K562 (cell line): ENCODE data around the gene ALDH16A1. TPM values are rescaled to one million over a fixed set of nuclear protein-coding genes. Genes with fewer than 3 reads are reported as not detected.

ENCODE experiments used
- BMI1 ChIP-seq: fragments of 150-350 bp; IDR thresholded peaks from 2 replicates; pipeline ENCODE4 v1.6.1; 2014; ENCODE audit warnings: low read length
- CXXC5 ChIP-seq: fragments of 250-450 bp; sonication (Bioruptor Pico); IDR thresholded peaks from 2 replicates; pipeline ENCODE4 v1.8.0; 2022; ENCODE audit warnings: inconsistent platforms, mild to moderate bottlenecking, moderate library complexity
- FOXA1 ChIP-seq: fragments of 450-650 bp; IDR thresholded peaks from 2 replicates; pipeline ENCODE4 v1.6.1; 2016; ENCODE audit warnings: mild to moderate bottlenecking, borderline replicate concordance
- JUN ChIP-seq, 2 experiments: sonication (generic) in 1 of 2; formaldehyde crosslinking in 1 of 2; IDR thresholded peaks; 2 replicates each; pipeline versions ENCODE4 v1.6.1 to v1.8.0; 2012 to 2022; ENCODE audit warnings: borderline replicate concordance in 2 of 2, mild to moderate bottlenecking in 2 of 2, improper control_type of control experiment in 1 of 2, low read depth in 1 of 2, low read length in 1 of 2, missing genetic modification reagents in 1 of 2
- MTA2 ChIP-seq: fragments of 450-650 bp; IDR thresholded peaks from 2 replicates; pipeline ENCODE4 v1.6.1; 2016; ENCODE audit warnings: low read depth
- NRF1 ChIP-seq, 2 experiments: fragments of 450-650 bp; IDR thresholded peaks in 1 of 2; conservative IDR thresholded peaks in 1 of 2; 2 replicates each; pipeline ENCODE4 v1.6.1; 2014; ENCODE audit warnings: mild to moderate bottlenecking in 2 of 2
- PTRF ChIP-seq: fragments of 450-650 bp; IDR thresholded peaks from 2 replicates; pipeline ENCODE4 v1.6.1; 2016; ENCODE audit warnings: mild to moderate bottlenecking, missing genetic modification characterization, missing compliant biosample characterization
- RBFOX2 ChIP-seq: fragments of 200-400 bp; formaldehyde crosslinking; IDR thresholded peaks from 2 replicates; pipeline ENCODE4 v1.6.1; 2017; ENCODE audit warnings: low read depth, mild to moderate bottlenecking, low read length, moderate library complexity
- RCOR1 ChIP-seq, 2 experiments: IDR thresholded peaks; 2 replicates each; pipeline ENCODE4 v1.6.1; 2012; ENCODE audit warnings: low read depth in 2 of 2, low read length in 2 of 2, borderline replicate concordance in 1 of 2, improper control_type of control experiment in 1 of 2
- SP2 ChIP-seq: IDR thresholded peaks from 2 replicates; pipeline ENCODE4 v1.6.1; 2011; ENCODE audit warnings: mild to moderate bottlenecking, low read depth, low read length, moderate library complexity; ENCODE audit not compliant: poor library complexity, severe bottlenecking; ENCODE audit errors: extremely low read depth
- SRSF1 ChIP-seq: fragments of 200-400 bp; formaldehyde crosslinking; IDR thresholded peaks from 2 replicates; pipeline ENCODE4 v1.6.1; 2017; ENCODE audit warnings: mild to moderate bottlenecking, low read depth, low read length, moderate library complexity
- TEAD1 ChIP-seq, 2 experiments: fragments of 450-650 bp in 1 of 2; sonication (generic) in 1 of 2; formaldehyde crosslinking; IDR thresholded peaks; 2 replicates each; pipeline versions ENCODE4 v1.4.0 to v1.8.0; 2020 to 2022; ENCODE audit warnings: mild to moderate bottlenecking in 2 of 2, missing genetic modification reagents in 1 of 2
- ZKSCAN1 ChIP-seq: fragments of 150-350 bp; IDR thresholded peaks from 2 replicates; pipeline ENCODE4 v1.6.1; 2016; ENCODE audit warnings: low read depth, low read length
- ZNF668 ChIP-seq: fragments of 250-450 bp; sonication (Bioruptor Pico); IDR thresholded peaks from 2 replicates; pipeline ENCODE4 v1.8.0; 2022; ENCODE audit warnings: mild to moderate bottlenecking, inconsistent platforms
- polyA plus RNA-seq, 8 experiments: library from polyadenylated mRNA; depleted of rRNA in 4 of 8; stranded (reverse) in 5 of 8; unstranded in 3 of 8; fragments of >200 nt; fragmentation: Nextera tagmentation in 2 of 8; fragmentation: Illumina TruSeq in 1 of 8; extraction: Ambion mirVana in 2 of 8; extraction: Trizol in 1 of 8; gene quantifications; 2 replicates each; pipeline versions ENCODE4 v1.2.1 to v1.2.3, GENCODE V29; 2011 to 2014; ENCODE audit warnings: inconsistent platforms in 1 of 8, missing spikeins in 1 of 8
- total RNA-seq, 7 experiments: library from RNA; depleted of rRNA in 6 of 7; stranded (reverse); fragments of >200 nt in 6 of 7; fragmentation: Illumina TruSeq in 2 of 7; extraction: Trizol in 2 of 7; gene quantifications; 2 replicates each; pipeline versions ENCODE4 v1.2.1 to v1.2.3, GENCODE V29; 2011 to 2021; ENCODE audit warnings: low replicate concordance in 1 of 7
- TF ChIP-seq, protein P1 (sequence below): sonication (generic); formaldehyde crosslinking; IDR thresholded peaks from 2 replicates; pipeline ENCODE4 v1.8.1; 2023; ENCODE audit warnings: mild to moderate bottlenecking, missing genetic modification reagents
- TF ChIP-seq, protein P2 (sequence below): sonication (generic); formaldehyde crosslinking; IDR thresholded peaks from 2 replicates; pipeline ENCODE4 v1.4.0; 2020; ENCODE audit warnings: mild to moderate bottlenecking, missing genetic modification reagents
- TF ChIP-seq, protein P3 (sequence below): fragments of 450-650 bp; formaldehyde crosslinking; IDR thresholded peaks from 2 replicates; pipeline ENCODE4 v1.4.0; 2020; ENCODE audit warnings: mild to moderate bottlenecking, moderate library complexity
- TF ChIP-seq, protein P4 (sequence below): sonication (generic); formaldehyde crosslinking; IDR thresholded peaks from 2 replicates; pipeline ENCODE4 v1.9.0; 2022; ENCODE audit warnings: mild to moderate bottlenecking, missing genetic modification reagents
- TF ChIP-seq, protein P5 (sequence below): fragments of 450-650 bp; IDR thresholded peaks from 2 replicates; pipeline ENCODE4 v1.6.1; 2017; ENCODE audit warnings: mild to moderate bottlenecking, moderate library complexity

ALDH16A1 gene
- total and polyA plus RNA-seq, 9 of the 15 experiments (the other 6 are each of a cell fraction or from before 2014, with no cell fraction given) = 2.2 to 52.2 (median 7.6) TPM

DNA sequence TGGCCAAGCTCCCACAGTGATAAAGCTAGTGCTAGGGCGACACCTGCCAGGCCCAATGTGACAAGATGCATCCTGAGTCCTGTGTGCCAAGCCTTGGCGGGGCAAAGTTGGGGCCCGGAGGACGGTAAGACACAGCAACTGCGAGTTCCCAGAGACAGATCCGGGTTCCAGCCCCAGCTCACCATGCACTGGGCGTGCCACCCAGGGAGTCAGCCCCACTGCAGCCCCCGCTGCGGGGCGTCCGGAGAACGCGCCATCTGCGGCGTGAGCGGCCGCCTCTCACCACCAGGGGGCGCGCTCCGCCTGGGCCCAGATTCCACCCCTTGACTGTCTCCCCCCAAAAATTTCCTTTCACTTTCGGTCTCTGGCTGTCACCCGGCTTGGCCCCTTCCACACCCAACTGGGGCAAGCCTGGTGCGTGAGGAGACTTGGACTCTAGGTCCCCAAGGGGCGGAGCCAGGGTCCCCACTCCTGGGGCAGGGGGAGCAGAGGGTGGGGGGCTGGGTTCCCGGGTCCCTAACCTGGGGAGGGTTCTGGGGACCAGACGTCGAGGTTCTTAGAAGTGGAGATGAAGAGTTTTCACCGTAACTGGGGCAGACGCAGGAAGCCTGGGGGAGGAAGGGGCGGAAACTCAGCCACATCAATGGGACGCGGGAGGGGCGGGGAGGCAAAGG is 21.0 kb downstream of the ALDH16A1 start, which contains the start of gene FLT3LG (continued):
- TF ChIP-seq, protein P1, sequence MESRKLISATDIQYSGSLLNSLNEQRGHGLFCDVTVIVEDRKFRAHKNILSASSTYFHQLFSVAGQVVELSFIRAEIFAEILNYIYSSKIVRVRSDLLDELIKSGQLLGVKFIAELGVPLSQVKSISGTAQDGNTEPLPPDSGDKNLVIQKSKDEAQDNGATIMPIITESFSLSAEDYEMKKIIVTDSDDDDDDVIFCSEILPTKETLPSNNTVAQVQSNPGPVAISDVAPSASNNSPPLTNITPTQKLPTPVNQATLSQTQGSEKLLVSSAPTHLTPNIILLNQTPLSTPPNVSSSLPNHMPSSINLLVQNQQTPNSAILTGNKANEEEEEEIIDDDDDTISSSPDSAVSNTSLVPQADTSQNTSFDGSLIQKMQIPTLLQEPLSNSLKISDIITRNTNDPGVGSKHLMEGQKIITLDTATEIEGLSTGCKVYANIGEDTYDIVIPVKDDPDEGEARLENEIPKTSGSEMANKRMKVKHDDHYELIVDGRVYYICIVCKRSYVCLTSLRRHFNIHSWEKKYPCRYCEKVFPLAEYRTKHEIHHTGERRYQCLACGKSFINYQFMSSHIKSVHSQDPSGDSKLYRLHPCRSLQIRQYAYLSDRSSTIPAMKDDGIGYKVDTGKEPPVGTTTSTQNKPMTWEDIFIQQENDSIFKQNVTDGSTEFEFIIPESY (CRISPR knock-in tag) = no peak
- TF ChIP-seq ZKSCAN1 = no peak
- TF ChIP-seq NRF1 (conservative IDR thresholded peaks at IDR 0.05 in 1 of 2, IDR thresholded peaks at IDR 0.05 in 1 of 2) = 0 out of 4 replicates have a peak, but pooled peaks of 1 of the 2 experiments have one; percentile 11
- no peak for TF ChIP-seq ZNF668 (CRISPR knock-in tag)
- no peak for TF ChIP-seq BMI1
- TF ChIP-seq SP2 = no peak
- TF ChIP-seq MTA2 = no peak
- TF ChIP-seq, protein P2, sequence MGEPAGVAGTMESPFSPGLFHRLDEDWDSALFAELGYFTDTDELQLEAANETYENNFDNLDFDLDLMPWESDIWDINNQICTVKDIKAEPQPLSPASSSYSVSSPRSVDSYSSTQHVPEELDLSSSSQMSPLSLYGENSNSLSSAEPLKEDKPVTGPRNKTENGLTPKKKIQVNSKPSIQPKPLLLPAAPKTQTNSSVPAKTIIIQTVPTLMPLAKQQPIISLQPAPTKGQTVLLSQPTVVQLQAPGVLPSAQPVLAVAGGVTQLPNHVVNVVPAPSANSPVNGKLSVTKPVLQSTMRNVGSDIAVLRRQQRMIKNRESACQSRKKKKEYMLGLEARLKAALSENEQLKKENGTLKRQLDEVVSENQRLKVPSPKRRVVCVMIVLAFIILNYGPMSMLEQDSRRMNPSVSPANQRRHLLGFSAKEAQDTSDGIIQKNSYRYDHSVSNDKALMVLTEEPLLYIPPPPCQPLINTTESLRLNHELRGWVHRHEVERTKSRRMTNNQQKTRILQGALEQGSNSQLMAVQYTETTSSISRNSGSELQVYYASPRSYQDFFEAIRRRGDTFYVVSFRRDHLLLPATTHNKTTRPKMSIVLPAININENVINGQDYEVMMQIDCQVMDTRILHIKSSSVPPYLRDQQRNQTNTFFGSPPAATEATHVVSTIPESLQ (CRISPR knock-in tag) = no peak
- TF ChIP-seq SRSF1 = no peak
- TF ChIP-seq, protein P3, sequence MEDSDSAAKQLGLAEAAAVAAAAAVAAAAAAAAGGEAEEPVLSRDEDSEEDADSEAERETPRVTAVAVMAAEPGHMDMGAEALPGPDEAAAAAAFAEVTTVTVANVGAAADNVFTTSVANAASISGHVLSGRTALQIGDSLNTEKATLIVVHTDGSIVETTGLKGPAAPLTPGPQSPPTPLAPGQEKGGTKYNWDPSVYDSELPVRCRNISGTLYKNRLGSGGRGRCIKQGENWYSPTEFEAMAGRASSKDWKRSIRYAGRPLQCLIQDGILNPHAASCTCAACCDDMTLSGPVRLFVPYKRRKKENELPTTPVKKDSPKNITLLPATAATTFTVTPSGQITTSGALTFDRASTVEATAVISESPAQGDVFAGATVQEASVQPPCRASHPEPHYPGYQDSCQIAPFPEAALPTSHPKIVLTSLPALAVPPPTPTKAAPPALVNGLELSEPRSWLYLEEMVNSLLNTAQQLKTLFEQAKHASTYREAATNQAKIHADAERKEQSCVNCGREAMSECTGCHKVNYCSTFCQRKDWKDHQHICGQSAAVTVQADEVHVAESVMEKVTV (CRISPR knock-in tag) = peak; percentile 42
- TF ChIP-seq PTRF (tag) = no peak
- TF ChIP-seq TEAD1 (CRISPR knock-in tag; IDR thresholded peaks at IDR 0.05) = peak in 1 of 2 experiments; percentile 85; a peak in 2 of 4 replicates
- peak; percentile 62; the same call in 1 of the 2 replicates for TF ChIP-seq RBFOX2
- 0 out of 2 replicates have a peak, but pooled peaks have one; percentile 17 for TF ChIP-seq JUN (IDR thresholded peaks at IDR 0.05; ENCODE audit: borderline replicate concordance, low read depth, low read length)
- TF ChIP-seq JUN (CRISPR knock-in tag; IDR thresholded peaks at IDR 0.05; ENCODE audit: borderline replicate concordance) = no peak
- TF ChIP-seq CXXC5 (CRISPR knock-in tag) = peak; percentile 78
- TF ChIP-seq, protein P4, sequence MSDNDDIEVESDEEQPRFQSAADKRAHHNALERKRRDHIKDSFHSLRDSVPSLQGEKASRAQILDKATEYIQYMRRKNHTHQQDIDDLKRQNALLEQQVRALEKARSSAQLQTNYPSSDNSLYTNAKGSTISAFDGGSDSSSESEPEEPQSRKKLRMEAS (CRISPR knock-in tag) = peak; percentile 31; the same call in 1 of the 2 replicates
- TF ChIP-seq, protein P5, sequence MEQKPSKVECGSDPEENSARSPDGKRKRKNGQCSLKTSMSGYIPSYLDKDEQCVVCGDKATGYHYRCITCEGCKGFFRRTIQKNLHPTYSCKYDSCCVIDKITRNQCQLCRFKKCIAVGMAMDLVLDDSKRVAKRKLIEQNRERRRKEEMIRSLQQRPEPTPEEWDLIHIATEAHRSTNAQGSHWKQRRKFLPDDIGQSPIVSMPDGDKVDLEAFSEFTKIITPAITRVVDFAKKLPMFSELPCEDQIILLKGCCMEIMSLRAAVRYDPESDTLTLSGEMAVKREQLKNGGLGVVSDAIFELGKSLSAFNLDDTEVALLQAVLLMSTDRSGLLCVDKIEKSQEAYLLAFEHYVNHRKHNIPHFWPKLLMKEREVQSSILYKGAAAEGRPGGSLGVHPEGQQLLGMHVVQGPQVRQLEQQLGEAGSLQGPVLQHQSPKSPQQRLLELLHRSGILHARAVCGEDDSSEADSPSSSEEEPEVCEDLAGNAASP = no peak
- peak in 1 of 2 experiments; percentile 50; a peak in 2 of 4 replicates for TF ChIP-seq RCOR1 (IDR thresholded peaks at IDR 0.05; ENCODE audit: borderline replicate concordance in 1 of 2, low read depth in 2 of 2, low read length in 2 of 2)
- no peak for TF ChIP-seq FOXA1
